GM19043 (cell line): ENCODE data around the gene DIAPH3.
A peak's percentile ranks its signal among the peaks of the same experiment; 100 is the strongest.

Experiments used
- ATAC-seq: cut with Tn5 transposase; IDR thresholded peaks from one replicate; pipeline ENCODE4 v1.9.1; 2021; ENCODE audit warnings: low read depth; ENCODE audit not compliant: unreplicated experiment

Gene DIAPH3

GRCh38 chr13:59806801-59807200, 356.9 kb downstream of the DIAPH3 start:
- no peak for ATAC-seq

- no peak for ATAC-seq
Measured at GRCh38 chr13:59801107-59801880, 362.4 kb downstream of the DIAPH3 start.

- no peak for ATAC-seq
Measured at GRCh38 chr13:59793107-59793506, 370.6 kb downstream of the DIAPH3 start.

- no peak for ATAC-seq
Measured at GRCh38 chr13:59790626-59791025, 373.1 kb downstream of the DIAPH3 start.

- ATAC-seq: no peak
Measured at GRCh38 chr13:59789558-59789957, 374.2 kb downstream of the DIAPH3 start.

- no peak for ATAC-seq
Measured at GRCh38 chr13:59787679-59788078, 376.0 kb downstream of the DIAPH3 start.

GRCh38 chr13:59782696-59783095, 381.0 kb downstream of the DIAPH3 start:
- ATAC-seq: no peak

- no peak for ATAC-seq
Measured at GRCh38 chr13:59780058-59780457, 383.7 kb downstream of the DIAPH3 start.

GRCh38 chr13:59776924-59777690, 386.6 kb downstream of the DIAPH3 start:
- ATAC-seq: no peak

GRCh38 chr13:59774491-59774971, 389.2 kb downstream of the DIAPH3 start:
- ATAC-seq: no peak

- ATAC-seq: no peak
Measured at GRCh38 chr13:59771272-59771671, 392.5 kb downstream of the DIAPH3 start.

GRCh38 chr13:59770451-59770850, 393.3 kb downstream of the DIAPH3 start:
- ATAC-seq: no peak

GRCh38 chr13:59766236-59766635, 397.5 kb downstream of the DIAPH3 start:
- no peak for ATAC-seq

GRCh38 chr13:59755632-59756290, 408.0 kb downstream of the DIAPH3 start:
- no peak for ATAC-seq

GRCh38 chr13:59754411-59754810, 409.3 kb downstream of the DIAPH3 start:
- no peak for ATAC-seq

GRCh38 chr13:59750860-59751259, 412.9 kb downstream of the DIAPH3 start:
- ATAC-seq: no peak

- ATAC-seq: no peak
Measured at GRCh38 chr13:59748046-59748445, 415.7 kb downstream of the DIAPH3 start.

GRCh38 chr13:59747529-59747928, 416.2 kb downstream of the DIAPH3 start:
- ATAC-seq: no peak

- no peak for ATAC-seq
Measured at GRCh38 chr13:59746291-59746962, 417.3 kb downstream of the DIAPH3 start.

GRCh38 chr13:59745392-59745788, 418.3 kb downstream of the DIAPH3 start:
- ATAC-seq: peak; percentile 48
